WTC11 (cell line): ENCODE data around the gene MKLN1. TPM values are rescaled to one million over a fixed set of nuclear protein-coding genes. Genes with fewer than 3 reads are reported as not detected.

ENCODE experiments used
- ATAC-seq: fragments of 200-7000 bp; cut with Tn5 transposase; 2 replicates; pipeline ENCODE4 v1.10.0; 2021; ENCODE audit warnings: mild to moderate bottlenecking, moderate library complexity
- CTCF ChIA-PET: fragments of 300-600 bp; sonication (Branson Sonifier 250); formaldehyde crosslinking; loops from one replicate; lab custom pipeline; 2021; ENCODE audit warnings: antibody characterized with exemption; lab: Charles Lee
- POLR2A ChIA-PET: fragments of 350-600 bp; sonication (Branson Sonifier 250); formaldehyde crosslinking; loops from one replicate; lab custom pipeline; 2021; ENCODE audit warnings: antibody characterized with exemption; lab: Charles Lee
- DNase-seq: peaks from one replicate; pipeline ENCODE4 v3.0.0; 2021; ENCODE audit warnings: low spot score
- H3K27ac Mint-ChIP-seq: 2 replicates; pipeline ENCODE4 v1.8.0; 2021; ENCODE audit warnings: mixed read lengths
- H3K27me3 Mint-ChIP-seq: 2 replicates; pipeline ENCODE4 v1.8.0; 2021; ENCODE audit warnings: low read depth, mild to moderate bottlenecking, moderate library complexity, mixed read lengths
- H3K36me3 Mint-ChIP-seq: 2 replicates; pipeline ENCODE4 v1.8.0; 2021; ENCODE audit warnings: mixed read lengths
- H3K4me1 Mint-ChIP-seq: 2 replicates; pipeline ENCODE4 v1.8.0; 2022; ENCODE audit warnings: mixed read lengths
- H3K4me3 Mint-ChIP-seq: 2 replicates; pipeline ENCODE4 v1.8.0; 2021; ENCODE audit warnings: mild to moderate bottlenecking, moderate library complexity, mixed read lengths
- H3K9me3 Mint-ChIP-seq: 2 replicates; pipeline ENCODE4 v1.8.0; 2021; ENCODE audit warnings: mixed read lengths
- ATF1 ChIP-seq: sonication (generic); formaldehyde crosslinking; IDR thresholded peaks from 2 replicates; pipeline ENCODE4 v1.8.1; 2023; ENCODE audit warnings: mild to moderate bottlenecking, moderate library complexity, missing genetic modification reagents
- CREM ChIP-seq: sonication (generic); formaldehyde crosslinking; IDR thresholded peaks from 2 replicates; pipeline ENCODE4 v1.8.1; 2022; ENCODE audit warnings: mild to moderate bottlenecking, missing genetic modification reagents, moderate library complexity
- ESRRA ChIP-seq: sonication (generic); formaldehyde crosslinking; IDR thresholded peaks from 2 replicates; pipeline ENCODE4 v1.8.1; 2022; ENCODE audit warnings: mild to moderate bottlenecking, missing genetic modification reagents, borderline replicate concordance
- ETV6 ChIP-seq: sonication (generic); formaldehyde crosslinking; IDR thresholded peaks from 2 replicates; pipeline ENCODE4 v1.8.1; 2022; ENCODE audit warnings: mild to moderate bottlenecking, missing genetic modification reagents
- FOXJ3 ChIP-seq: sonication (generic); formaldehyde crosslinking; IDR thresholded peaks from 2 replicates; pipeline ENCODE4 v1.9.0; 2021; ENCODE audit warnings: missing genetic modification reagents, mild to moderate bottlenecking, borderline replicate concordance
- FOXP4 ChIP-seq: sonication (generic); formaldehyde crosslinking; IDR thresholded peaks from 2 replicates; pipeline ENCODE4 v1.8.0; 2022; ENCODE audit warnings: mild to moderate bottlenecking, missing genetic modification reagents
- HMGA2 ChIP-seq: fragments of 250-450 bp; sonication (Bioruptor Pico); IDR thresholded peaks from 2 replicates; pipeline ENCODE4 v1.4.0; 2021; ENCODE audit warnings: mild to moderate bottlenecking, moderate library complexity
- KAT7 ChIP-seq: sonication (generic); formaldehyde crosslinking; IDR thresholded peaks from 2 replicates; pipeline ENCODE4 v1.8.1; 2023; ENCODE audit warnings: missing genetic modification reagents, mild to moderate bottlenecking, borderline replicate concordance
- NFE2L1 ChIP-seq: sonication (generic); formaldehyde crosslinking; IDR thresholded peaks from 2 replicates; pipeline ENCODE4 v1.8.1; 2023; ENCODE audit warnings: missing genetic modification reagents
- OVOL2 ChIP-seq: fragments of 250-450 bp; sonication (Bioruptor Pico); IDR thresholded peaks from 2 replicates; pipeline ENCODE4 v1.9.0; 2021; ENCODE audit warnings: mild to moderate bottlenecking, borderline replicate concordance
- PRDM15 ChIP-seq: sonication (generic); formaldehyde crosslinking; IDR thresholded peaks from 2 replicates; pipeline ENCODE4 v1.8.0; 2022; ENCODE audit warnings: missing genetic modification reagents
- RORB ChIP-seq: fragments of 250-450 bp; sonication (Bioruptor Pico); IDR thresholded peaks from 2 replicates; pipeline ENCODE4 v1.9.0; 2021; ENCODE audit warnings: mild to moderate bottlenecking
- SP1 ChIP-seq: sonication (generic); formaldehyde crosslinking; conservative IDR thresholded peaks from 2 replicates; pipeline ENCODE4 v1.8.1; 2022; ENCODE audit warnings: missing genetic modification reagents
- TEAD1 ChIP-seq: sonication (generic); formaldehyde crosslinking; IDR thresholded peaks from 2 replicates; pipeline ENCODE4 v1.8.0; 2022; ENCODE audit warnings: mild to moderate bottlenecking, missing genetic modification reagents
- ZNF121 ChIP-seq: sonication (generic); formaldehyde crosslinking; IDR thresholded peaks from 2 replicates; pipeline ENCODE4 v1.8.0; 2023; ENCODE audit warnings: missing genetic modification reagents
- ZNF138 ChIP-seq: sonication (generic); formaldehyde crosslinking; conservative IDR thresholded peaks from 2 replicates; pipeline ENCODE4 v1.8.1; 2022; ENCODE audit warnings: mild to moderate bottlenecking, moderate library complexity, missing genetic modification reagents
- ZNF263 ChIP-seq: sonication (generic); formaldehyde crosslinking; IDR thresholded peaks from 2 replicates; pipeline ENCODE4 v1.8.1; 2022; ENCODE audit warnings: low read depth, mild to moderate bottlenecking, moderate library complexity, missing genetic modification reagents
- ZNF512 ChIP-seq: sonication (generic); formaldehyde crosslinking; IDR thresholded peaks from 2 replicates; pipeline ENCODE4 v1.8.1; 2022; ENCODE audit warnings: missing genetic modification reagents, borderline replicate concordance
- ZNF532 ChIP-seq: fragments of 250-450 bp; sonication (Bioruptor Pico); IDR thresholded peaks from 2 replicates; pipeline ENCODE4 v1.9.0; 2021; ENCODE audit warnings: mild to moderate bottlenecking, borderline replicate concordance
- total RNA-seq: library from RNA; stranded (reverse); gene quantifications from 3 replicates; pipeline ENCODE4 v1.2.3, GENCODE V29; 2021

MKLN1 gene
- total RNA-seq, 1 experiment from 2014 or later, result 37.6 TPM

GRCh38 chr7:131371411-131371810 lies 43.7 kb downstream of the MKLN1 start (continued):
- TF ChIP-seq ESRRA (CRISPR knock-in tag) (no peak), SP1 (no peak), HMGA2 (no peak), OVOL2 (CRISPR knock-in tag) (no peak), ATF1 (CRISPR knock-in tag) (no peak), PRDM15 (CRISPR knock-in tag) (no peak), ZNF138 (no peak)

- POLR2A ChIA-PET, result no interaction called here
- no peak for ATAC-seq
- Mint-ChIP-seq H3K4me1 (peaks cover 67% of the 10 kb centered on the region), H3K27ac (no peak overlapping the region), H3K36me3 (peaks cover 5% of the 10 kb centered on the region; the same call in 1 of the 2 replicates), H3K27me3 (no peaks in the 10 kb centered on the region)
- no peak for TF ChIP-seq RORB (CRISPR knock-in tag)
- TF ChIP-seq, all 79 proteins: peak for 0
- no peak for DNase-seq
- Mint-ChIP-seq H3K9me3 (no peaks in the 10 kb centered on the region), H3K4me3 (no peak overlapping the region)
- CTCF ChIA-PET, result no interaction called here
Measured at GRCh38 chr7:131372554-131372953, 44.9 kb downstream of the MKLN1 start.

- ATAC-seq (no peak), DNase-seq (no peak)
- H3K36me3 Mint-ChIP-seq, result peaks cover 5% of the 10 kb centered on the region; the same call in 1 of the 2 replicates
- TF ChIP-seq ZNF121 (CRISPR knock-in tag) (no peak), ZNF512 (CRISPR knock-in tag) (no peak), TEAD1 (CRISPR knock-in tag) (no peak)
- no peak overlapping the region for H3K27ac Mint-ChIP-seq
- H3K4me1 Mint-ChIP-seq, result peaks cover 48% of the 10 kb centered on the region
- H3K4me3 Mint-ChIP-seq, result no peak overlapping the region
- ChIA-PET CTCF (no interaction called here), POLR2A (no interaction called here)
- no peaks in the 10 kb centered on the region for H3K9me3 Mint-ChIP-seq
- no peaks in the 10 kb centered on the region for H3K27me3 Mint-ChIP-seq
Measured at GRCh38 chr7:131374821-131375220, 47.1 kb downstream of the MKLN1 start.

- ATAC-seq (no peak), DNase-seq (no peak)
- Mint-ChIP-seq H3K27ac (no peak overlapping the region), H3K4me1 (peaks cover 15% of the 10 kb centered on the region), H3K4me3 (no peak overlapping the region), H3K9me3 (no peaks in the 10 kb centered on the region), H3K27me3 (no peaks in the 10 kb centered on the region), H3K36me3 (peaks cover 17% of the 10 kb centered on the region)
- ChIA-PET CTCF (no interaction called here), POLR2A (no interaction called here)
- TF ChIP-seq NFE2L1 (CRISPR knock-in tag), result no peak
- no peak for TF ChIP-seq ZNF263 (CRISPR knock-in tag)
- TF ChIP-seq FOXJ3, result no peak
- TF ChIP-seq KAT7, result no peak
- no peak for TF ChIP-seq FOXP4 (CRISPR knock-in tag)
- TF ChIP-seq ETV6 (CRISPR knock-in tag), result no peak
- no peak for TF ChIP-seq ZNF532 (CRISPR knock-in tag)
- no peak for TF ChIP-seq CREM (CRISPR knock-in tag)
Measured at GRCh38 chr7:131381069-131381838, 53.6 kb downstream of the MKLN1 start.
